ENCODE results near the gene SPAG16.

Gene SPAG16

GRCh38 chr2:213286161-213286560 is 1.9 kb downstream of the SPAG16 start (continued):
- TF ChIP-seq BCL11A (tag by site-specific recombination; IDR thresholded peaks at IDR 0.05; ENCODE audit: low read depth) (no peak), SP2 (tag by site-specific recombination; IDR thresholded peaks at IDR 0.05) (no peak), IKZF3 (tag by site-specific recombination; IDR thresholded peaks at IDR 0.05) (no peak), ZBTB49 (tag by site-specific recombination; IDR thresholded peaks at IDR 0.05; ENCODE audit: low read depth) (no peak), SP3 (tag by site-specific recombination; IDR thresholded peaks at IDR 0.05) (no peak), ZFHX2 (tag by site-specific recombination; conservative IDR thresholded peaks at IDR 0.05) (no peak)

GRCh38 chr2:213288913-213289700 is 4.8 kb downstream of the SPAG16 start:
- Histone ChIP-seq H3K4me1 (ENCODE audit: control insufficient read depth, insufficient read depth, low read length) (no peaks in the 10 kb centered on the region), H3K27ac (ENCODE audit: extremely low read depth, low read depth, low read length) (no peak overlapping the region), H3K4me3 (ENCODE audit: low read depth, low read length) (no peak overlapping the region), H3K9me3 (ENCODE audit: control insufficient read depth, insufficient read depth, low read depth, low read length) (no peaks in the 10 kb centered on the region), H3K36me3 (ENCODE audit: control insufficient read depth in 2 of 2, insufficient read depth in 1 of 2, low read length in 2 of 2) (peaks cover 0 to 26% of the 10 kb centered on the region in 2 experiments; a peak in 1 of 3 replicates)
- CTCF ChIA-PET, result interaction anchor here (0.6 kb wide), 1 partner anchor 328 kb away, joined by 3 read pairs; no protein-coding TSS in a partner anchor
- TF ChIP-seq ZNF777 (tag by site-specific recombination; IDR thresholded peaks at IDR 0.05; ENCODE audit: borderline replicate concordance), result no peak
- no peak for TF ChIP-seq ZNF366 (tag by site-specific recombination; conservative IDR thresholded peaks at IDR 0.05)
- no peak for TF ChIP-seq ZNF548 (tag by site-specific recombination; IDR thresholded peaks at IDR 0.05)
- TF ChIP-seq ZBTB48 (tag by site-specific recombination; IDR thresholded peaks at IDR 0.05), result no peak
- TF ChIP-seq ZNF521 (tag by site-specific recombination; IDR thresholded peaks at IDR 0.05), result no peak
- no peak for TF ChIP-seq ZNF362 (tag by site-specific recombination; IDR thresholded peaks at IDR 0.05)
- TF ChIP-seq ZNF394 (tag by site-specific recombination; IDR thresholded peaks at IDR 0.05; ENCODE audit: borderline replicate concordance), result no peak
- POLR2A ChIA-PET, result interaction anchor here (0.7 kb wide), 1 partner anchor 653 kb away, joined by 3 read pairs; no protein-coding TSS in a partner anchor

- H3K27ac ChIP-seq (ENCODE audit: extremely low read depth, low read depth, low read length), result no peak overlapping the region
- H3K9me3 ChIP-seq (ENCODE audit: control insufficient read depth, insufficient read depth, low read depth, low read length), result no peaks in the 10 kb centered on the region
- no peak overlapping the region for H3K4me3 ChIP-seq (ENCODE audit: low read depth, low read length)
- peak; percentile 58 for TF ChIP-seq PRDM6 (tag by site-specific recombination; IDR thresholded peaks at IDR 0.05)
- TF ChIP-seq ZSCAN5A (tag by site-specific recombination; IDR thresholded peaks at IDR 0.05), result no peak
- no peak for TF ChIP-seq ZNF423 (tag by site-specific recombination; IDR thresholded peaks at IDR 0.05)
- 0 out of 2 replicates have a peak, but pooled peaks have one; percentile 28 for TF ChIP-seq SP7 (tag by site-specific recombination; IDR thresholded peaks at IDR 0.05)
- no peak for TF ChIP-seq HOXC10 (CRISPR knock-in tag; IDR thresholded peaks at IDR 0.05)
- no peak for TF ChIP-seq ZNF549 (tag by site-specific recombination; IDR thresholded peaks at IDR 0.05)
- TF ChIP-seq BCL6B (tag by site-specific recombination; IDR thresholded peaks at IDR 0.05), result peak; percentile 46; the same call in 1 of the 2 replicates
- TF ChIP-seq ZNF335 (tag by site-specific recombination; conservative IDR thresholded peaks at IDR 0.05), result no peak
- H3K4me1 ChIP-seq (ENCODE audit: control insufficient read depth, insufficient read depth, low read length), result no peaks in the 10 kb centered on the region
- H3K36me3 ChIP-seq (ENCODE audit: control insufficient read depth in 2 of 2, insufficient read depth in 1 of 2, low read length in 2 of 2), result peaks cover 0 to 26% of the 10 kb centered on the region in 2 experiments; a peak in 1 of 3 replicates
- POLR2A ChIA-PET, result no interaction called here
- CTCF ChIA-PET, result no interaction called here
Observed at GRCh38 chr2:213290501-213290900, 6.2 kb downstream of the SPAG16 start.
